Common myeloid progenitor, CD34-positive (primary cell): ENCODE measurements around the gene XIRP2.
A peak's percentile ranks its signal among the peaks of the same experiment; 100 is the strongest.

Experiments
- CTCF ChIA-PET: fragments of 350-600 bp; sonication (Branson Sonifier 250); formaldehyde crosslinking; loops from one replicate; lab custom pipeline; 2021; ENCODE audit warnings: antibody characterized with exemption; lab: Charles Lee
- POLR2A ChIA-PET: fragments of 350-600 bp; sonication (Branson Sonifier 250); formaldehyde crosslinking; loops from one replicate; lab custom pipeline; 2021; ENCODE audit warnings: antibody characterized with exemption; lab: Charles Lee
- DNase-seq, 3 donors: peaks; one replicate each; pipeline versions ENCODE4 v3.0.0 to v3.0.0-alpha.2; 2013
- H3K27ac ChIP-seq, 2 experiments: 1 replicate in 1 of 2; 2 replicates in 1 of 2; pipeline ENCODE4 v1.7.0; 2013; ENCODE audit warnings: inconsistent platforms in 2 of 2, low read length in 2 of 2, mild to moderate bottlenecking in 2 of 2, low read depth in 1 of 2, moderate library complexity in 1 of 2; ENCODE audit not compliant: severe bottlenecking in 2 of 2, insufficient read depth in 1 of 2, poor library complexity in 1 of 2
- H3K27me3 ChIP-seq, 5 experiments: replicated peaks in 2 of 5; 1 replicate in 3 of 5; 2 replicates in 2 of 5; pipeline versions ENCODE4 v1.6.1 to v1.7.0; 2013; ENCODE audit warnings: low read length in 4 of 5, mild to moderate bottlenecking in 2 of 5, moderate library complexity in 2 of 5, inconsistent platforms in 1 of 5; ENCODE audit not compliant: insufficient read depth in 5 of 5, control insufficient read depth in 4 of 5
- H3K36me3 ChIP-seq, 4 experiments: 1 replicate in 2 of 4; 2 replicates in 2 of 4; pipeline versions ENCODE4 v1.6.1 to v1.7.0; 2013; ENCODE audit warnings: low read length in 3 of 4, control low read depth in 1 of 4, mild to moderate bottlenecking in 1 of 4; ENCODE audit not compliant: control insufficient read depth in 4 of 4, insufficient read depth in 4 of 4
- H3K4me1 ChIP-seq, 4 experiments: 1 replicate in 3 of 4; 2 replicates in 1 of 4; pipeline versions ENCODE4 v1.6.1 to v1.7.1; 2013; ENCODE audit warnings: low read length in 3 of 4, mild to moderate bottlenecking in 3 of 4, control low read depth in 1 of 4, inconsistent platforms in 1 of 4, moderate library complexity in 1 of 4; ENCODE audit not compliant: control insufficient read depth in 4 of 4, insufficient read depth in 4 of 4; ENCODE audit errors: control extremely low read depth in 1 of 4
- H3K4me3 ChIP-seq, 7 experiments: 1 replicate in 4 of 7; 2 replicates in 3 of 7; pipeline versions ENCODE4 v1.5.1 to v1.7.0; 2013; ENCODE audit warnings: mild to moderate bottlenecking in 7 of 7, low read length in 6 of 7, moderate library complexity in 6 of 7, inconsistent platforms in 2 of 7, low read depth in 2 of 7, control low read depth in 1 of 7; ENCODE audit not compliant: insufficient read depth in 4 of 7, control insufficient read depth in 1 of 7; ENCODE audit errors: extremely low read depth in 1 of 7
- H3K9me3 ChIP-seq, 5 experiments: 1 replicate in 4 of 5; 2 replicates in 1 of 5; pipeline versions ENCODE4 v1.6.1 to v1.7.1; 2013; ENCODE audit warnings: low read length in 4 of 5, mild to moderate bottlenecking in 2 of 5, inconsistent platforms in 1 of 5, low read depth in 1 of 5, moderate library complexity in 1 of 5; ENCODE audit not compliant: control insufficient read depth in 4 of 5, insufficient read depth in 2 of 5; ENCODE audit errors: control extremely low read depth in 1 of 5
- WGBS: methylation state at CpG from one replicate; pipeline ENCODE4 v1.1.5; 2013; ENCODE audit not compliant: insufficient coverage; 5-methylcytosine and 5-hydroxymethylcytosine counted together

The XIRP2 gene

DNA sequence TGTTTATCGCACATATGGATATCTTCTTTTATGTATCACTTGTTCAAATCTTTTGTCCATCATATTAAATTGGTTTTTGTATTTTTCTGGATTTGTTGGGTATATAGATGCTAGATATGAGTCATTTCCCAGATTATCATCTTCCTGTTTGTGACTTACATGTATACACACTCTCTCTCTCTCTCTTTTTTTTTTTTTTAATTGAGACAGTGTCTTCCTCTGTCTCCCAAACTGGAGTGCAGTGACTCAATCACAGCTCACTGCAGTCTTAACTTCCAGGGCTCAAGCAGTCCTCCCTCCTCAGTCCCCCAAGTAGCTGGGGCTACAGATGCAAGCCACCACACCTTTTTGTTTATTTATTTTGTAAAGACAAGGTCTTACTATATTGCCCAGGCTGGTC, 43.8 kb downstream of the XIRP2 start:
- POLR2A ChIA-PET, result no interaction called here
- H3K9me3 ChIP-seq, result peaks cover 0 to 6% (median 4%) of the 10 kb centered on the region in 5 experiments
- no peaks in the 10 kb centered on the region for H3K27me3 ChIP-seq
- no peak overlapping the region for H3K27ac ChIP-seq
- H3K4me1 ChIP-seq, result no peaks in the 10 kb centered on the region
- WGBS, result no CpG with 5 or more reads among the region's 1 CpG
- H3K36me3 ChIP-seq, result no peaks in the 10 kb centered on the region
- no peak for DNase-seq
- no peak overlapping the region for H3K4me3 ChIP-seq
- CTCF ChIA-PET, result no interaction called here

DNA sequence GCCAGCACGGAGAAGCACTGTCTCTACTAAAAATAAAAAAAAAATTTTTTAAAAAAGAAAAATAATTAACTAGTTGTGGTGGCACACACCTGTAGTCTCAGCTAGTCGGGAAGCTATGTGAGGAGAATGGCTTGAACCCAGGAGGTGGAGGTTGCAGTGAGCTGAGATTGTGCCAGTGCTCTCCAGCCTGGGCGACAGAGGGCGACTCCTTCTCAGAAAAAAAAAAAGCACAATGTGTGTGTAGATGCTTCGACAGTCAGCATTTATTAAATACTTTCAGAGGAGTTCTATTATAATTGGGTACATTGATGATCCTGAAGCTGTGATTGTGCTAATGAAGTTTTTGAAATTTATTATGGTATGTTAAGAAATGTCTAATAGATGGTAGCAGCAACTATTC, 46.5 kb downstream of the XIRP2 start:
- POLR2A ChIA-PET, result no interaction called here
- H3K27ac ChIP-seq, result no peak overlapping the region
- peaks cover 0 to 6% (median 4%) of the 10 kb centered on the region in 5 experiments for H3K9me3 ChIP-seq
- H3K4me1 ChIP-seq, result no peaks in the 10 kb centered on the region
- H3K36me3 ChIP-seq, result no peaks in the 10 kb centered on the region
- CTCF ChIA-PET, result no interaction called here
- H3K27me3 ChIP-seq, result no peaks in the 10 kb centered on the region
- no peak overlapping the region for H3K4me3 ChIP-seq
- 100% methylated on average over 2 of the region's 5 CpGs for WGBS
- no peak for DNase-seq

DNA sequence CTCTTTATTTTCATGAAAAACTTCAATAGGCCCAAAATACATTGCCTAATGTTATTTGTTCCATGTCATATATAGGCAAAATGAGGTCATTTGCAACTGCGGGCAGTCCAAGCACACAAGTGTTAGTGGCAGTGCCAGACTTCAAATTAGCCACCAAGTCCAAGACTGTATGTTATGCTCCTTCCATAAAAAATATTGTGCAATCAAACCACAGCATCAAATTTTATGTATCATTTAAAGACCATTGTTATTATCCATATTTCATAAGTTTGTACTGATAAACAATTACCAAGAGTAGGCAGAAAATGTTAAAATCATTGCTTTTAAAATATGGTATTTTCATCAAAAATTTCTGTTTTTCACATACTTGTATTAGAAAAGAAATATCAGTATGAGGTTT, 54.1 kb downstream of the XIRP2 start:
- no peak for DNase-seq
- H3K9me3 ChIP-seq, result no peaks in the 10 kb centered on the region
- 100% methylated on average over 1 of the region's 1 CpG for WGBS
- no peaks in the 10 kb centered on the region for H3K27me3 ChIP-seq
- ChIA-PET POLR2A (no interaction called here), CTCF (no interaction called here)
- H3K4me1 ChIP-seq, result no peaks in the 10 kb centered on the region
- H3K27ac ChIP-seq, result no peak overlapping the region
- H3K36me3 ChIP-seq, result no peaks in the 10 kb centered on the region
- no peak overlapping the region for H3K4me3 ChIP-seq

DNA sequence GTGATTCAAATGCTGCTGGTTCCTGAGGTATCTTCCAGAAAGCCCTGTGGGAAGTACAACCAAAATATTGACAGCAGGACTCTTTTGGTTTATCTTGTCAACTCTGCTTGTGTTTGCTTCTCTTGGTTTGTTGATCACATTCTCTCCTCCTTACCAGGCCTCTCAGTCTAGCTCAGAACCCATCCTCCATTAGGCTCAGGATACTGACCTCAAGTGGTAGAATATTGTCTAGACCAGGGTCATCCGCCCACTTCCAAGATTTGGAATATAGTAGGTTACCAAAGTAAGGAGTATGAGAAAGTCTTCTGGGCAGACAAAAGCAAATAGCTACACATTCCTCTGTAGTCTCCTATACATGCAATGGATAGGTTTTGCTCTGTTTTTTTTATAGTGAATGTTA, 56.6 kb downstream of the XIRP2 start:
- Histone ChIP-seq H3K4me3 (no peak overlapping the region), H3K4me1 (no peaks in the 10 kb centered on the region), H3K27ac (no peak overlapping the region), H3K36me3 (no peaks in the 10 kb centered on the region), H3K27me3 (no peaks in the 10 kb centered on the region), H3K9me3 (peaks cover 0 to 1% (median 0%) of the 10 kb centered on the region in 5 experiments)
- DNase-seq, result no peak
- ChIA-PET CTCF (no interaction called here), POLR2A (no interaction called here)
- no CpG with 5 or more reads among the region's 1 CpG for WGBS

DNA sequence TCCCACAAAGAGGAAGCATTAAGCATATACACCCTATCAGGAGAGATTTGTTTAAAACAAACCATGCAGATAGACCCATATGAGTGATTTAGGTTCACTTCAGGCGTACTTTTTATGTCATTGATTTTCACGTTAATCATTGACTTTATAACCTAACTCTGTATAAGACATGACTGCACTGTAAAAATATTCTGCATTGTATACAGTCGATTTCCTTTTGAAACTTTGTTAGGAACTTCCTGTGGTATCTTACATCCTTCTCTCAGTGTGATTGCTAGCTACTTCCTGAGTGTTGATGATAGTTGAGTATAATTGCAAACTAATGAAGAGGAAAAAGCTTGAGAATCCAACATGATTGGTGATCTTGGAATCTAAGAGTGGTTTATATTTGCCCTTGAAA, 69.4 kb downstream of the XIRP2 start:
- peaks cover 0 to 6% (median 5%) of the 10 kb centered on the region in 4 experiments for H3K4me1 ChIP-seq
- no peak overlapping the region for H3K27ac ChIP-seq
- H3K4me3 ChIP-seq, result no peak overlapping the region
- peaks cover 0 to 3% (median 0%) of the 10 kb centered on the region in 5 experiments for H3K9me3 ChIP-seq
- peak in 2 of 3 donors; percentile 1 to 7 for DNase-seq
- 14% methylated on average over 2 of the region's 3 CpGs for WGBS
- POLR2A ChIA-PET, result no interaction called here
- H3K36me3 ChIP-seq, result no peaks in the 10 kb centered on the region
- CTCF ChIA-PET, result no interaction called here
- no peaks in the 10 kb centered on the region for H3K27me3 ChIP-seq

DNA sequence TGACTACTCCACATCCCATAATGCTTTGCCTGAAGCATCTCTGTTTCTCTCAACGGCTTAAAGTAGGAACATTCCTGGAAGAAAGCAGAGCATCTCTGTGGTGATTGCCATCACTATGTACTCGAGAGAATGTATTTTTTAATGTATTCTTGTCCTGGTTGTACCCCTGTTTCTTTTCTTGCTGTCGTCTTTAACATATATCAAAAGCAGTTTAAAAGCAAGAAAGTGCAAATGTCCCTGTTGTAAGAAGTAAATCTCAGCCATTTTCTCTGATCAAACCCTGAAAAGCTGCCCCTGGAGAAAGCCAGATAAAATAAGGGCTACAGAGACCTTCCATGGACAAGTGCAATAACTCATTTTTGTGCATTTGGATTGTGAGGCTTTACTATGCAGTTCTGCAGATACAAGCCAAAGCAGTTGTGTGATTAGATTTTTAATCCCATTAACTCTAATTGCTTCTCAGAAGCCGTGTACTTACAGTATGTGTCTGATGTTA, 70.8 kb downstream of the XIRP2 start:
- no peaks in the 10 kb centered on the region for H3K27me3 ChIP-seq
- 94% methylated on average over 3 of the region's 4 CpGs for WGBS
- DNase-seq, result no peak
- peaks cover 0 to 6% (median 5%) of the 10 kb centered on the region in 4 experiments for H3K4me1 ChIP-seq
- peaks cover 0 to 3% (median 0%) of the 10 kb centered on the region in 5 experiments for H3K9me3 ChIP-seq
- no peaks in the 10 kb centered on the region for H3K36me3 ChIP-seq
- CTCF ChIA-PET, result no interaction called here
- no peak overlapping the region for H3K4me3 ChIP-seq
- H3K27ac ChIP-seq, result no peak overlapping the region
- POLR2A ChIA-PET, result no interaction called here

DNA sequence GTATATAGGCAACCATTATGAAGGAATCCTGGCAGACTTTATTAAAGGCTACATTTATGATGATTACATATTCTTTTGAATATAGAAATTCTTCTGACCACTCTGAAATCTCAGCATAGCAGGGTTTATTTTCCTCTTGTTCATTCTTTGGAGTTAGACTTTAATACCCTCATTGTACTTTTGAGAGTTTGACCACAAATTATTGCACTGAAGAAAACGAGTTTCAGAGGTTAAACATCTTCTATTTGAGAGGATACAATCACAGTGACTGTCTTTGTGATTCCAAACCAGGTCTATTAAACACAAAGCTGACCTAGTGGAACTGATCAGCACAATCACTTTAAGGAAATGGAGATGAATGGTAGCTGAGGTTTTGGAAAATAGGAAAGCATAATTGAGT, 71.3 kb downstream of the XIRP2 start:
- H3K4me3 ChIP-seq, result no peak overlapping the region
- no peaks in the 10 kb centered on the region for H3K27me3 ChIP-seq
- no peak for DNase-seq
- CTCF ChIA-PET, result no interaction called here
- H3K27ac ChIP-seq, result no peak overlapping the region
- no CpG with 5 or more reads among the region's 1 CpG for WGBS
- H3K4me1 ChIP-seq, result peaks cover 0 to 6% (median 5%) of the 10 kb centered on the region in 4 experiments
- no peaks in the 10 kb centered on the region for H3K36me3 ChIP-seq
- H3K9me3 ChIP-seq, result peaks cover 0 to 1% (median 0%) of the 10 kb centered on the region in 5 experiments
- POLR2A ChIA-PET, result no interaction called here
